Measurements from ENCODE around the gene C11orf98. TPM values are rescaled to one million over a fixed set of nuclear protein-coding genes. Genes with fewer than 3 reads are reported as not detected.
"Not testable (repeated sequence)": the region's sequence is repeated elsewhere in the genome, so short reads cannot be mapped to it uniquely, and the experiment has no call there.

Gene C11orf98
- total and polyA plus RNA-seq, 9 donors, result 24.2 to 62.3 (median 37.1) TPM

DNA sequence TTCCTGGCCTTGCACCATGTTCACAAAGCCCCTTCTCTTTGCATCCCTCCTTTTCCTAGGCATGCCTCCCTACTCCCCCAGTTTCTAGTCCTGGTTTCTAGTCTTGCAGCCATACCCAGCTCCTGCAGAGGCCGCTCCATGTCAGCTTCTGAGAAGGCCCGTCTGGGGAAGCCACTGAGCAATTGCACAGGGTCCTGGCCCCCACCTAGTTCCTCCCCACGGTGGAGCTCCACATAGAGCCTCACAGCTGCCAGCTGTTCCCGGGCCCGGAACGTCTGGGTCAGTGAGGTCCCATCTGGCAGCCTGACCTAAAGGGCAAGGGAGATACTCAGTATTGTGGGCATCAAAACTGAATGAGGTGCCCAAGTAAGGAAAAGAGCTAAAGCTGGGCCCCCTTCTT, 11.7 kb upstream of the C11orf98 start:
- H3K4me1 ChIP-seq (ENCODE audit: insufficient read depth), result peaks cover 8% of the 10 kb centered on the region
- no peak overlapping the region for H3K27ac ChIP-seq
- TF ChIP-seq POLR2A (IDR thresholded peaks at IDR 0.05), result no peak
- no peak for TF ChIP-seq EP300 (IDR thresholded peaks at IDR 0.05)
- TF ChIP-seq, protein P1, sequence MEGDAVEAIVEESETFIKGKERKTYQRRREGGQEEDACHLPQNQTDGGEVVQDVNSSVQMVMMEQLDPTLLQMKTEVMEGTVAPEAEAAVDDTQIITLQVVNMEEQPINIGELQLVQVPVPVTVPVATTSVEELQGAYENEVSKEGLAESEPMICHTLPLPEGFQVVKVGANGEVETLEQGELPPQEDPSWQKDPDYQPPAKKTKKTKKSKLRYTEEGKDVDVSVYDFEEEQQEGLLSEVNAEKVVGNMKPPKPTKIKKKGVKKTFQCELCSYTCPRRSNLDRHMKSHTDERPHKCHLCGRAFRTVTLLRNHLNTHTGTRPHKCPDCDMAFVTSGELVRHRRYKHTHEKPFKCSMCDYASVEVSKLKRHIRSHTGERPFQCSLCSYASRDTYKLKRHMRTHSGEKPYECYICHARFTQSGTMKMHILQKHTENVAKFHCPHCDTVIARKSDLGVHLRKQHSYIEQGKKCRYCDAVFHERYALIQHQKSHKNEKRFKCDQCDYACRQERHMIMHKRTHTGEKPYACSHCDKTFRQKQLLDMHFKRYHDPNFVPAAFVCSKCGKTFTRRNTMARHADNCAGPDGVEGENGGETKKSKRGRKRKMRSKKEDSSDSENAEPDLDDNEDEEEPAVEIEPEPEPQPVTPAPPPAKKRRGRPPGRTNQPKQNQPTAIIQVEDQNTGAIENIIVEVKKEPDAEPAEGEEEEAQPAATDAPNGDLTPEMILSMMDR (IDR thresholded peaks at IDR 0.05), result no peak
- DNase-seq, result no peak
- H3K36me3 ChIP-seq, result no peaks in the 10 kb centered on the region
- H3K27me3 ChIP-seq, result no peaks in the 10 kb centered on the region
- no peaks in the 10 kb centered on the region for H3K9me3 ChIP-seq
- WGBS, 3 donors, result 25 to 26% (median 26%) methylated on average over 6 of the region's 6 CpGs
- intact Hi-C loops (cut with DNase I), result loop anchor here in 2 of 4 donors (5.0 to 10.0 kb wide), 2 partner anchors 51 to 282 kb away; partner anchors contain the start of genes HNRNPUL2 (in 1 of the 2) and TTC9C (in 1 of the 2)
- H3K4me3 ChIP-seq, result no peak overlapping the region

DNA sequence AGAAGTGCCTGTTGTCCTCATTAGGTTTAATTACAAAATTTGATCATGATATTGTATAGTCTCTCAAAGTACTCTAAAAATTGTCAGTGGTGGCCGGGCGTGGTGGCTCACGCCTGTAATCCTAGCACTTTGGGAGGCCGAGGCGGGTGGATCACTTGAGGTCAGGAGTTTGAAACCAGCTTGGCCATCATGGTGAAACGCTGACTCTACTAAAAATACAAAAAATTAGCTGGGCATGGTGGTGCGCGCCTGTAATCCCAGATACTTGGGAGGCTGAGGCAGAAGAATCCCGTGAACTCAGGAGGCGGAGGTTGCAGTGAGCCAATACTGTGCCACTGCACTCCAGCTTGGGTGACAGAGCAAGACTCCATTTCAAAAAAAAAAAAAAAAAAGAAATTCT, 10.4 kb upstream of the C11orf98 start:
- not testable (repeated sequence) for H3K9me3 ChIP-seq, H3K27me3 ChIP-seq, H3K36me3 ChIP-seq, DNase-seq, H3K27ac ChIP-seq, H3K4me3 ChIP-seq
- WGBS, 3 donors, result 87 to 97% (median 91%) methylated on average over 10 of the region's 10 CpGs
- H3K4me1 ChIP-seq (ENCODE audit: insufficient read depth), result peaks cover 11% of the 10 kb centered on the region
- intact Hi-C loops (cut with DNase I), result loop anchor here in 2 of 4 donors (5.0 to 10.0 kb wide), 2 partner anchors 52 to 281 kb away; partner anchors contain the start of genes HNRNPUL2 (in 1 of the 2) and TTC9C (in 1 of the 2)

DNA sequence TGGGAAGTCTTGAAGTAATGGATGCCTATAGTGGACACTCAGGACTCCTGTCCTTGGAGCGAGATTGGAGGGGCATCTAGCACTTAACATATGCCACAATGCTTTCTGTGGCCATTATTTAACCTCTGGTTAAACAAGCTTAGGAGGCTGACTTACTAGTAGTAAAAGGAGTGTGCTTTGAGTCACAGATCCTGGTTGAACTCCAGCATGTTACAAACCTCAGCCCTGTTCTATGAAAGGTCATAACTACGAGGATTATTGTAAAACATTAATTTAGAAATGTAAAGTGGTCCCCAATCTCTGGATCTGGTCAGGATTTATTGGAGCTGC, 8.2 kb upstream of the C11orf98 start:
- no peaks in the 10 kb centered on the region for H3K27me3 ChIP-seq
- intact Hi-C loops (cut with DNase I), result loop anchor here in 2 of 4 donors (5.0 to 10.0 kb wide), 2 partner anchors 54 to 278 kb away; partner anchors contain the start of genes HNRNPUL2 (in 1 of the 2) and TTC9C (in 1 of the 2)
- TF ChIP-seq EP300 (IDR thresholded peaks at IDR 0.05) (no peak), POLR2A (IDR thresholded peaks at IDR 0.05) (no peak)
- TF ChIP-seq, protein P1 (IDR thresholded peaks at IDR 0.05), result no peak
- H3K4me3 ChIP-seq, result no peak overlapping the region
- no peak overlapping the region for H3K27ac ChIP-seq
- no peaks in the 10 kb centered on the region for H3K36me3 ChIP-seq
- no peaks in the 10 kb centered on the region for H3K9me3 ChIP-seq
- 68 to 70% (median 69%) methylated on average over 2 of the region's 2 CpGs for WGBS, 3 donors
- peaks cover 11% of the 10 kb centered on the region for H3K4me1 ChIP-seq (ENCODE audit: insufficient read depth)
- no peak for DNase-seq

DNA sequence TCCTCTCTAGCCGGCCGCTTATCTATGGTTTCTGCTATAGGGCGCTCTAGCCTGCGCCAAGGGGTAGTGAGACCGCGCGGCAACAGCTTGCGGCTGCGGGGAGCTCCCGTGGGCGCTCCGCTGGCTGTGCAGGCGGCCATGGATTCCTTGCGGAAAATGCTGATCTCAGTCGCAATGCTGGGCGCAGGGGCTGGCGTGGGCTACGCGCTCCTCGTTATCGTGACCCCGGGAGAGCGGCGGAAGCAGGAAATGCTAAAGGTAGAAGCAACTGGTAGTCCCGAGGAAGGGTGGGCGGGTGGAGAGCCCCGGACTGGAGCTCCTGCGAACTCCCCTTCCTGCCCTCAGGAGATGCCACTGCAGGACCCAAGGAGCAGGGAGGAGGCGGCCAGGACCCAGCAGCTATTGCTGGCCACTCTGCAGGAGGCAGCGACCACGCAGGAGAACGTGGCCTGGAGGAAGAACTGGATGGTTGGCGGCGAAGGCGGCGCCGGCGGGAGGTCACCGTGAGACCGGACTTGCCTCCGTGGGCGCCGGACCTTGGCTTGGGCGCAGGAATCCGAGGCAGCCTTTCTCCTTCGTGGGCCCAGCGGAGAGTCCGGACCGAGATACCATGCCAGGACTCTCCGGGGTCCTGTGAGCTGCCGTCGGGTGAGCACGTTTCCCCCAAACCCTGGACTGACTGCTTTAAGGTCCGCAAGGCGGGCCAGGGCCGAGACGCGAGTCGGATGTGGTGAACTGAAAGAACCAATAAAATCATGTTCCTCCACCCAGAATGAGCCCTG, 6.8 kb upstream of the C11orf98 start, which contains the start of the genes LBHD1 and UQCC3:
Gene LBHD1 (minus strand): TSS at position 660 of the 782 bp plus-strand sequence. CDS start 2,236 bp downstream, outside the sequence.
Gene UQCC3 (plus strand): TSS at position 66 of the 782 bp plus-strand sequence. CDS start 73 bp downstream, at position 139.
- peak within 1 kb of the TSS; percentile 83 for H3K4me3 ChIP-seq
- H3K27ac ChIP-seq, result peak within 1 kb of the TSS; percentile 44 to 82
- H3K4me1 ChIP-seq (ENCODE audit: insufficient read depth), result peaks cover 9% of the 10 kb centered on the region
- no peaks in the 10 kb centered on the region for H3K9me3 ChIP-seq
- 0 to 2% (median 0%) methylated on average over 56 to 59 of the region's 59 CpGs for WGBS, 3 donors
- H3K36me3 ChIP-seq, result no peaks in the 10 kb centered on the region
- no peaks in the 10 kb centered on the region for H3K27me3 ChIP-seq
- TF ChIP-seq, protein P1 (IDR thresholded peaks at IDR 0.05), result no peak
- TF ChIP-seq EP300 (IDR thresholded peaks at IDR 0.05) (no peak), POLR2A (IDR thresholded peaks at IDR 0.05) (peak; percentile 60)
- intact Hi-C loops (cut with DNase I), result loop anchor here in 2 of 4 donors (5.0 to 10.0 kb wide), 2 partner anchors 56 to 277 kb away; partner anchors contain the start of genes HNRNPUL2 (in 1 of the 2) and TTC9C (in 1 of the 2)
- DNase-seq, result peak; percentile 75 to 85 (median 78)
